ENCODE measurements around the gene LPP.

Gene LPP

GRCh38 chr3:188352196-188352927 is 198.4 kb downstream of the LPP start:
- no peak for DNase-seq (ENCODE audit: low read depth in 2 of 2, low spot score in 1 of 2)

- no peak for DNase-seq (ENCODE audit: low read depth in 2 of 2, low spot score in 1 of 2)
These were observed 199.5 kb downstream of the LPP start for GRCh38 chr3:188353426-188353825.

- DNase-seq (ENCODE audit: low read depth in 2 of 2, low spot score in 1 of 2) = no peak
These were observed 205.0 kb downstream of the LPP start for GRCh38 chr3:188358787-188359493.

- no peak for DNase-seq (ENCODE audit: low read depth in 2 of 2, low spot score in 1 of 2)
These were observed 206.5 kb downstream of the LPP start for GRCh38 chr3:188360364-188360881.

GRCh38 chr3:188361888-188362287 is 207.9 kb downstream of the LPP start:
- no peak for DNase-seq (ENCODE audit: low read depth in 2 of 2, low spot score in 1 of 2)

GRCh38 chr3:188362405-188362831 is 208.5 kb downstream of the LPP start:
- DNase-seq (ENCODE audit: low read depth in 2 of 2, low spot score in 1 of 2) = no peak

GRCh38 chr3:188365184-188365583 is 211.2 kb downstream of the LPP start:
- DNase-seq (ENCODE audit: low read depth in 2 of 2, low spot score in 1 of 2) = no peak

GRCh38 chr3:188365988-188366698 is 212.2 kb downstream of the LPP start:
- DNase-seq (ENCODE audit: low read depth in 2 of 2, low spot score in 1 of 2) = no peak

GRCh38 chr3:188367678-188368077 is 213.7 kb downstream of the LPP start:
- DNase-seq (ENCODE audit: low read depth in 2 of 2, low spot score in 1 of 2) = no peak

- no peak for DNase-seq (ENCODE audit: low read depth in 2 of 2, low spot score in 1 of 2)
These were observed 215.6 kb downstream of the LPP start for GRCh38 chr3:188369526-188369925.

- no peak for DNase-seq (ENCODE audit: low read depth in 2 of 2, low spot score in 1 of 2)
These were observed 216.3 kb downstream of the LPP start for GRCh38 chr3:188370081-188370830.

- no peak for DNase-seq (ENCODE audit: low read depth in 2 of 2, low spot score in 1 of 2)
These were observed 224.8 kb downstream of the LPP start for GRCh38 chr3:188378786-188379185.

GRCh38 chr3:188380252-188380651 is 226.3 kb downstream of the LPP start:
- no peak for DNase-seq (ENCODE audit: low read depth in 2 of 2, low spot score in 1 of 2)

GRCh38 chr3:188380722-188381121 is 226.8 kb downstream of the LPP start:
- DNase-seq (ENCODE audit: low read depth in 2 of 2, low spot score in 1 of 2) = no peak

- no peak for DNase-seq (ENCODE audit: low read depth in 2 of 2, low spot score in 1 of 2)
These were observed 229.8 kb downstream of the LPP start for GRCh38 chr3:188383748-188384147.

- DNase-seq (ENCODE audit: low read depth in 2 of 2, low spot score in 1 of 2) = no peak
These were observed 231.3 kb downstream of the LPP start for GRCh38 chr3:188385295-188385694.

GRCh38 chr3:188389711-188390342 is 235.9 kb downstream of the LPP start:
- peak in 1 of 2 donors; percentile 4 for DNase-seq (ENCODE audit: low read depth in 2 of 2, low spot score in 1 of 2)

- no peak for DNase-seq (ENCODE audit: low read depth in 2 of 2, low spot score in 1 of 2)
These were observed 236.4 kb downstream of the LPP start for GRCh38 chr3:188390343-188390718.

GRCh38 chr3:188390775-188391443 is 237.0 kb downstream of the LPP start:
- DNase-seq (ENCODE audit: low read depth in 2 of 2, low spot score in 1 of 2) = no peak

GRCh38 chr3:188391592-188391991 is 237.6 kb downstream of the LPP start:
- DNase-seq (ENCODE audit: low read depth in 2 of 2, low spot score in 1 of 2) = no peak

Measured in stimulated activated CD8-positive, alpha-beta memory T cell treated with anti-CD3 and anti-CD28 coated beads, Interleukin-4, amount 100 ng/mL, for 4 hours (primary cell).